Lower leg skin (tissue), 4 donors: ENCODE results near the gene LILRB5. TPM values are rescaled to one million over a fixed set of nuclear protein-coding genes. Genes with fewer than 3 reads are reported as not detected.
"Not testable (repeated sequence)": the region's sequence is repeated elsewhere in the genome, so short reads cannot be mapped to it uniquely, and the experiment has no call there.

Experiments used
- DNase-seq, 2 donors: peaks; one replicate each; pipeline ENCODE4 v3.0.0-alpha.2; 2019; ENCODE audit warnings: low spot score in 2 of 2
- H3K4me3 ChIP-seq: fragments of 200-600 bp; sonication (generic); 2 replicates; pipeline ENCODE4 v1.5.1; 2017; ENCODE audit warnings: mild to moderate bottlenecking, low read depth; ENCODE audit not compliant: poor library complexity, severe bottlenecking
- POLR2A ChIP-seq, 2 donors: fragments of 450-650 bp; IDR thresholded peaks; one replicate each; pipeline ENCODE4 v1.6.1; 2016 to 2017; ENCODE audit warnings: antibody characterized with exemption in 2 of 2, mild to moderate bottlenecking in 1 of 2, moderate library complexity in 1 of 2
- WGBS, 2 donors: methylation state at CpG; one replicate each; pipeline ENCODE4 v1.1.5; 2018; 5-methylcytosine and 5-hydroxymethylcytosine counted together
- intact Hi-C: fragments of 100-400 bp; cut with DNase I; formaldehyde crosslinking; loops from one replicate; pipeline ENCODE4 v1.15.0; 2023; ENCODE audit warnings: low total_unique reads
- total RNA-seq, 4 donors: library from RNA; depleted of rRNA; stranded (reverse); fragments of >200 nt; gene quantifications; one replicate each; pipeline ENCODE4 v1.1.0, GENCODE V29; 2016
- TF ChIP-seq, protein P1 (sequence below), 3 donors: fragments of 450-650 bp; IDR thresholded peaks; one replicate each; pipeline ENCODE4 v1.5.1; 2016; ENCODE audit warnings: antibody characterized with exemption in 3 of 3, mild to moderate bottlenecking in 3 of 3, moderate library complexity in 2 of 3

Gene LILRB5
- total RNA-seq, 4 donors from 2014 or later: 2.5 to 4.9 (median 4.1) TPM

DNA sequence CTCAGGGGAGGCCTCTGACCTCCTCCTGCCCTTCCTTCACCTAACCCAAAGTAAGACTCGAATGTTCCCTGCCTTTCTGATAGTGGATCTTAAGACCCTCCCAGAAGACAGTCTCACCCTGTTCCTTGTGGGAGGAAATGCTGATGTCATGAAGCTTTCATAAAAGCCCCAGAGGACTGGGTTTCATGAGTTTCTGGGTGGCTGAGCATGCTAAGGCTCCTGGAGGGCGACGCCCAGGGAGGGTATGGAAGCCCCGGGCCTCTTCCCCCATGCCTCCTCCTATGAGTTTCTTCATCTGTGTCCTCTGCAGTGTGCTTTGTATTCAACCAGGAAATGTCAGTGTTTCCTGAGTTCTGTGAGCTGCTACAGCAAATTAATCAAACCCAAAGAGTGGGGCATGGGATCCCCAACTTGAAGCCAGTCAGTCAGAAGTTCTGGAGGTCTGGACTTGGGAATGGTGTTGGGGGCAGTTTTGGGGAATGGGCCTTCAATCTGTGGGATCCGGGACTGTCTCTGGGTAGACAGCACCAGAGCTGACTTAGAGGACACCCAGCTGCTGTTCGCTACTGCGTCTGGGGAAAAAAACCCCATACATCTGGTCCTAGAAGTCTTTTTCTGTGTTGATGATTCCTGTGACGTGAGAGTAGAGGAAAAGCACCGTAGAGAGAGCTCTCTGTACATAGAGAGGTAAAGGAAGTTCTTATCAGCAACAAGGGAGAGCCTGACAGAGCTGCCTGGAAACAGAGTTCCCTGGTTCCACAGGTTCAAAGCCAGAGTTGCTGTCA, 25.8 kb upstream of the LILRB5 start:
- no peak overlapping the region for H3K4me3 ChIP-seq
- intact Hi-C loops: no loop called here
- peak in 1 of 2 donors; percentile 63 for DNase-seq
- TF ChIP-seq, protein P1, sequence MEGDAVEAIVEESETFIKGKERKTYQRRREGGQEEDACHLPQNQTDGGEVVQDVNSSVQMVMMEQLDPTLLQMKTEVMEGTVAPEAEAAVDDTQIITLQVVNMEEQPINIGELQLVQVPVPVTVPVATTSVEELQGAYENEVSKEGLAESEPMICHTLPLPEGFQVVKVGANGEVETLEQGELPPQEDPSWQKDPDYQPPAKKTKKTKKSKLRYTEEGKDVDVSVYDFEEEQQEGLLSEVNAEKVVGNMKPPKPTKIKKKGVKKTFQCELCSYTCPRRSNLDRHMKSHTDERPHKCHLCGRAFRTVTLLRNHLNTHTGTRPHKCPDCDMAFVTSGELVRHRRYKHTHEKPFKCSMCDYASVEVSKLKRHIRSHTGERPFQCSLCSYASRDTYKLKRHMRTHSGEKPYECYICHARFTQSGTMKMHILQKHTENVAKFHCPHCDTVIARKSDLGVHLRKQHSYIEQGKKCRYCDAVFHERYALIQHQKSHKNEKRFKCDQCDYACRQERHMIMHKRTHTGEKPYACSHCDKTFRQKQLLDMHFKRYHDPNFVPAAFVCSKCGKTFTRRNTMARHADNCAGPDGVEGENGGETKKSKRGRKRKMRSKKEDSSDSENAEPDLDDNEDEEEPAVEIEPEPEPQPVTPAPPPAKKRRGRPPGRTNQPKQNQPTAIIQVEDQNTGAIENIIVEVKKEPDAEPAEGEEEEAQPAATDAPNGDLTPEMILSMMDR (IDR thresholded peaks at IDR 0.05): no peak
- no peak for TF ChIP-seq POLR2A (IDR thresholded peaks at IDR 0.05)
- WGBS, 2 donors: 48 to 61% methylated on average over 9 of the region's 9 CpGs

DNA sequence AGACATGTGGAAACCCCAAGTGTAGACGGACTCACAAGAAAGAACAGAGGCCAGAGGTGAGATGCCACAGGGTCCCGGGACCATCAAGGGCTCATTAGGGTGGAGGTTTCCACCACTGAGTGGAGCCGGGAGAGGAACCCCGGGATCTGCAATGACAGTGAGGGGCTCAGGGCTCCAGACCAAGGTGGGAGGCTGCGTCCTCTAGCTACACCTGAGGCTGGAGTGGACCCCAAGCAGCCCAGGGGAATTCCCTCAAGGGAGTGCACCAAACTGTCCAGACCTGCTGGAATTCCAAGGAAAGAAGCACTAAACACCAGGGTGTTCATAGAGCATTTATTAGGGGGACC, 24.6 kb upstream of the LILRB5 start:
- WGBS, 2 donors: 68 to 79% methylated on average over 5 of the region's 5 CpGs
- intact Hi-C loops, H3K4me3 ChIP-seq: not testable (repeated sequence)
- peak in 1 of 2 donors; percentile 74 for DNase-seq

DNA sequence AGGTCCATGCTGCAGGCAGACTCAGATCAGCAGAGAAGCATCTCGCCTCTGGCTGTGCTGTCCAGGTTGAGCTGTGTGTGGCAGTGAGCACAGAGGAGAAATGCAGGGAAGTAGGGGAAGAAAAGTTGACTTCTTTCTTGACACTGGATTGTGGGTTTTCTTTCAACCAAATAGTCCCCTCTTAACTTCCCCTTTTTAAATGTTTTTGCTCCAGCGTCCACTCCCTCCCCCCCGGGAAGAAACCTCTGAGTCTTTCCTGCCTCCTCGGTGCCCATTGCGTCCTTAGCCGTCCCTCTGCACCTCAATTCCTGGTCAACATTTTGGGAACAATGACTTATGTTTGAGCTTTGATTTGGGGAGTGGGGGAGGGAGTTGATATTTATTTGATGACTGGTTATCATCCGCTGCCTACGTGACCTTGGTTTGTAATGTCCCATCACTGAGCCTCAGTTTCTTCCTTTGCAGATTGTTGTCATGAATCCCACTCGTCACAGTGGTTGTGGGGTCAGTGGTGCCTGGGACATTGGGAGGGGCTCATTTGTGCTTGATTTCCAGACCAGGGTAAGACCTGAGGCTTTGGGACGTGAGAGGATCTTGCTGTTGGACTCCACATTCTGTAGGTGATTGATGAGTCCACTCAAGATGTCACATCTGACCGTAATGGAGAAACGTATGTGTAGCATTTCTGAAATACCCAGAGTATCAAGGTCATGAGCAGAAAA, 24.1 kb upstream of the LILRB5 start, which contains the start of gene LILRB2:
Gene LILRB2 (minus strand): TSS at position 104 of the 722 bp plus-strand sequence. CDS start 614 bp downstream, outside the sequence.
- intact Hi-C loops: no loop called here
- WGBS, 2 donors: 69 to 71% methylated on average over 12 of the region's 12 CpGs
- DNase-seq: peak in 1 of 2 donors; percentile 42
- H3K4me3 ChIP-seq: no peak within 1 kb of the TSS
- TF ChIP-seq POLR2A (IDR thresholded peaks at IDR 0.05): no peak
- TF ChIP-seq, protein P1 (IDR thresholded peaks at IDR 0.05): no peak

DNA sequence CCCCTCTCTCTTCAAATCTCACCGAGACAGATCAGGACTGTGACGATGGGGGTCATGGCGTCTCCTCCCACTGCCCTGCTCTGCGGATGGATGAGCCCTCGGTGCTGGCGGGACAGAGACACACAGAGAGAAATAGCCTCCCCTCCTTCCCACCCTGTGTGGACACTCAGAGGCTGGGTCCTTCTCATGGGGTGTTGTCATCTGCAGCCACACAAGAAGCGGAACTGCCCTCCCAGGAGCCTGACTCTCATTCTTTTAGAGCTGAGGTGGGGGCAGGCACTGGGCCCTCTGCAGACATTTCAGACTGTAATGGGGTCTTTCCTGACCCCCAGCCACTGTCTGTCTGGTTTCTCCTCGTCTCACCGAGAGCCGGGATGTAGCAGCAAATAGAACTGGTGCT, 23.4 kb upstream of the LILRB5 start:
- intact Hi-C loops, H3K4me3 ChIP-seq: not testable (repeated sequence)
- DNase-seq: peak in 1 of 2 donors; percentile 88
- WGBS, 2 donors: 55 to 70% methylated on average over 10 of the region's 10 CpGs

DNA sequence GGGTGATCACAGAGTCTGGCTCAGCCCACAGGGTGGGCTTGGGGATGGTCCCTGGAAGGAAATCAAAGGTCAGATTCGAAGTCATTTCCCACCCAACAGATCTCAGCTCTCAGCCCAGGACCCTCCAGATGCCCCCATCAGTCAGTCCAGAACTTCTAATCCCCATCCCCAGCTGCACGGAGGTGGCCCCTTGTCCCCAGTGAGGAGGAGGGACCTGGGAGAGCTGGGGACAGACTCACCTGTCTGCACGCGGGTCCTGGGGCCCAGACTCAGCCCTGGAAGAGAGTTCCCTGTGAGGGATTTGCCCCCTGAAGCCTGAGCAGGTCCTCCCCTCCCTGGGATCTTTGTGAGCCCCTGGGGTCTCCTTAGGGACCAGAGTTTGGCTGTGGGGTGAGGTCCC, 23.0 kb upstream of the LILRB5 start:
- H3K4me3 ChIP-seq, intact Hi-C loops: not testable (repeated sequence)
- 27 to 44% methylated on average over 4 of the region's 4 CpGs for WGBS, 2 donors
- DNase-seq: peak in 1 of 2 donors; percentile 59

DNA sequence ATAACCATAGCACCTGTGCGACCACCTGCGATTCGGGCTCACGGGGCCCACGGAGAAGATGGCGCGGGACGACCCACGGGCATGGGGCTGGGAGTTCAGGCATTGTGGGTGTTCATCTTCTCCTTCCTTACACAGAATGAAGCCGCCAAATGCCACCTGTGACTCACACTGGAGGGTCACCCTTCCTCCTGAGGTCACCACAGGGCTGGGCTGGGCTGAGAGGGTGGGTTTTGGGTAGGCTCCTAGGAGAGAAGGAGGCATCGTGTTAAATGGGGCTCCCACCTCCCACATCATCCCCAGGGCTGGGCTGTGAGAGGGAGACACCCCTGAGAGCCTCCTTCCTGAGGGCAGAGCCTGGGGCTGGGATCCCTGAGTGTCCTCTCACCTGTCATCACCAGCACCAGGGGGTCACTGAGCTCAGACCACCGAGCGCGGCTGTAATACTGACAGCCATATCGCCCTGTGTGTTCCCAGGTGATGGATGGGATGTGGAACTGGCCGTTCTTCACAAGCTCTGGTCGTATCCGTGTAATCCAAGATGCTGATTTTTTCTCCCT, 22.4 kb upstream of the LILRB5 start:
- no peak for TF ChIP-seq POLR2A (IDR thresholded peaks at IDR 0.05)
- TF ChIP-seq, protein P1 (IDR thresholded peaks at IDR 0.05): no peak
- no peak overlapping the region for H3K4me3 ChIP-seq
- WGBS, 2 donors: 82 to 86% methylated on average over 18 of the region's 18 CpGs

DNA sequence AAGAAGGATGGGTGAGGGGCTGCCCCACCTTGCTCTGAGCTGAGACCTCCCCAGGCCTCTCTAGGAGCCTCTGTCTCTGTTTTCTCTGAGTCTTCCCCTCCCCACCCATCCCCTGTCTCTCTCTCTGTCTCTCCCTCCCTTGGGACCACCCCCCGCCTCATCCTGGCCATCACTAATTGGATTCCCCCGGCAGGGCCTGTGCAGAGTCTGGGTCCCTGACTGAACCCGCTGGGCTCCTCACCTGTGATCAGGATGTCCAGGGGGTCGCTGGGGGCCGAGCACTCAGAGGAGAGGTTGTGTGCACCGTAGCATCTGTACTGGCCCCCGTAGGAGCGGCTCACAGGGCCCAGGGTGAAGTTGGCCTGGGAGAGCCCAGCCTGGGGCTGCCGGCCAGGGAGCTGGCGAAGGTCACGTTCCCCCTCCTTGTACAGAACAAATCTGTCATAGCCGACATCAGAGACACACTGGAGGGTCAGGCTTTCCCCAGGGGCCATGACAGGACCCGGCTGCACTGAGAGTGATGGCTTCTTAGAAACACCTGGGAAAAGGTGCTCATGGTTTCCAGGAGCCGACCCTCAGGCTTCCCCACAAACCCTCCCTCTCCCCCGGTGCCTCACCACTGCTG, 21.6 kb upstream of the LILRB5 start:
- WGBS, 2 donors: 60 to 80% methylated on average over 9 to 15 of the region's 15 CpGs
- H3K4me3 ChIP-seq, intact Hi-C loops: not testable (repeated sequence)
- peak in 1 of 2 donors; percentile 74 for DNase-seq

More for the DNA sequence above, 22.4 kb upstream of the LILRB5 start:
- DNase-seq: peak in 1 of 2 donors; percentile 75
- intact Hi-C loops: no loop called here

DNA sequence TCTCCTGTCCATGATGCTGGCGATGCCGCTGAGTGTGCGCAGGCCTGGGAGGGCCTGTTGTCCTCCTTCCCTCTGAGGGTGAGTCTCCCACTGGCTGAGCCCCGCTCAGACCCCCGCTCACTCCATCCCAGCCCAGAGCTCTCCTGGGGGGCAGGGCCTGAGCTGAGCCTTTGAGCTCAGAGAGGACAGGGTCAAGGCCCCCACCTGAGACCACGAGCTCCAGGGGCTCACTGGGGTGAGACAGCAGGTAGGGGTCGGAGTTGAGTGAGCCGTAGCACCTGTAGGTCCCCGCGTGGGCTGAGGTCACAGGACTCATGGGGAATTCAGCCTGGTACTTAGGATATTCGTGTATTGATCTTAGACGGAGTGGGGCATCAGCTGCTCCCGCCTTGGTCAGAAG, 21.0 kb upstream of the LILRB5 start:
- DNase-seq: peak in 1 of 2 donors; percentile 58
- H3K4me3 ChIP-seq, intact Hi-C loops: not testable (repeated sequence)
- WGBS, 2 donors: 79 to 88% methylated on average over 12 to 13 of the region's 13 CpGs

DNA sequence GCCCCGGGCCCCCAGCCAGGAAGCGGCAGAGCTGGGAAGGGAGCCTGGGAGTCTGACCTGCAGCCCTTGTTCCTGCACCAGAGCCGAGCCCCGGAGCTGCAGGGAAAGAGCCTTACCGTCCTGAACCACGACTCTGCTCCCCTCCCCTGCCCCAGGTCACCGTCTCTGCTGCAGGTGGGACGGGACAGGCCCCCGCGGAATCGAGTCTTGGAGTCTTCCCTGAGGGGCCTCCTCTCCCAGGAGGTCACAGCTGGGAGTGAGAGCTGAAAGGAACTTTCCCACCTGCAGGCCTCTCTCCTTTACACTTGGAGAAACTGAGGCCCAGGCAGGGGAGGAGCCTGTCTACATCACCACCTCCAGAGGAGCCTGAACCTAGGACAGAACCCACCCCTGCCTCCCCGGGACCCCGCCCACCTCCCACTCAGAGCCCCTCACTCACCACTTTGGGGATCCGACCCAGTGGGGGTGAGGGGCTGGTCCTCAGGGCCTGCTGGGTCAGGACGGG, 20.1 kb upstream of the LILRB5 start:
- peak in 1 of 2 donors; percentile 46 for DNase-seq
- WGBS, 2 donors: 50 to 55% methylated on average over 5 to 10 of the region's 15 CpGs
- H3K4me3 ChIP-seq, intact Hi-C loops: not testable (repeated sequence)
